ENCODE results near the gene JAG1. TPM values are rescaled to one million over a fixed set of nuclear protein-coding genes. Genes with fewer than 3 reads are reported as not detected.
"Not testable (repeated sequence)": the region's sequence is repeated elsewhere in the genome, so short reads cannot be mapped to it uniquely, and the experiment has no call there.

Gene JAG1
- polyA plus RNA-seq, 1 donor (not counting 4 experiments of a cell fraction or from before 2014, with no cell fraction given): 84.2 TPM

GRCh38 chr20:10616212-10616611 lies 57.6 kb downstream of the JAG1 start:
- H3K9me3 ChIP-seq (ENCODE audit: control insufficient read depth, low read depth, low read length): no peaks in the 10 kb centered on the region
- H3K4me1 ChIP-seq (ENCODE audit: control insufficient read depth, extremely low read depth, insufficient read depth, low read length): peaks cover 21% of the 10 kb centered on the region
- H3K4me2 ChIP-seq (ENCODE audit: control insufficient read depth, extremely low read depth, insufficient read depth, low read depth, low read length): no peak overlapping the region
- dilution Hi-C loops (cut with MboI; ENCODE audit: extremely low pct_ligation_motif_present, low sequenced_read_pairs): no loop called here
- H3K27me3 ChIP-seq (ENCODE audit: control insufficient read depth, extremely low read depth, insufficient read depth, low read length): no peaks in the 10 kb centered on the region
- DNase-seq (ENCODE audit: low read depth, low spot score): no peak
- FAIRE-seq: no peak
- no peaks in the 10 kb centered on the region for H3K36me3 ChIP-seq (ENCODE audit: control insufficient read depth in 2 of 2, extremely low read depth in 1 of 2, insufficient read depth in 2 of 2, low read length in 2 of 2)
- no peaks in the 10 kb centered on the region for H4K20me1 ChIP-seq (ENCODE audit: control insufficient read depth, extremely low read depth, insufficient read depth, low read length)
- no peaks in the 10 kb centered on the region for H3K9me1 ChIP-seq (ENCODE audit: control insufficient read depth, extremely low read depth, insufficient read depth, low read length)
- H3K4me3 ChIP-seq (ENCODE audit: control insufficient read depth in 2 of 3, extremely low read depth in 1 of 3, insufficient read depth in 2 of 3, low read depth in 1 of 3, low read length in 3 of 3): no peak overlapping the region
- H3K27ac ChIP-seq (ENCODE audit: control insufficient read depth, insufficient read depth, low read length): no peak overlapping the region
- no peak overlapping the region for H2AFZ ChIP-seq (ENCODE audit: control insufficient read depth, low read length)
- no peaks in the 10 kb centered on the region for H3K79me2 ChIP-seq (ENCODE audit: control insufficient read depth, insufficient read depth, low read length)
- TF ChIP-seq CTCF (optimal IDR thresholded peaks at IDR 0.05 in 1 of 3, IDR thresholded peaks at IDR 0.05 in 1 of 3, conservative IDR thresholded peaks at IDR 0.05 in 1 of 3; ENCODE audit: extremely low read depth in 1 of 3, insufficient read depth in 2 of 3, low read length in 3 of 3) (no peak), EZH2 (IDR thresholded peaks at IDR 0.05; ENCODE audit: low read length) (no peak)
- no peak overlapping the region for H3K9ac ChIP-seq (ENCODE audit: control insufficient read depth, extremely low read depth, insufficient read depth, low read length)

GRCh38 chr20:10613911-10614310 lies 59.9 kb downstream of the JAG1 start:
- DNase-seq (ENCODE audit: low read depth, low spot score) (no peak), FAIRE-seq (no peak)
- Histone ChIP-seq H3K79me2 (ENCODE audit: control insufficient read depth, insufficient read depth, low read length) (no peaks in the 10 kb centered on the region), H3K4me1 (ENCODE audit: control insufficient read depth, extremely low read depth, insufficient read depth, low read length) (peaks cover 8% of the 10 kb centered on the region), H3K4me3 (ENCODE audit: control insufficient read depth in 2 of 3, extremely low read depth in 1 of 3, insufficient read depth in 2 of 3, low read depth in 1 of 3, low read length in 3 of 3) (no peak overlapping the region), H3K9ac (ENCODE audit: control insufficient read depth, extremely low read depth, insufficient read depth, low read length) (no peak overlapping the region), H4K20me1 (ENCODE audit: control insufficient read depth, extremely low read depth, insufficient read depth, low read length) (no peaks in the 10 kb centered on the region), H3K36me3 (ENCODE audit: control insufficient read depth in 2 of 2, extremely low read depth in 1 of 2, insufficient read depth in 2 of 2, low read length in 2 of 2) (no peaks in the 10 kb centered on the region), H3K27me3 (ENCODE audit: control insufficient read depth, extremely low read depth, insufficient read depth, low read length) (no peaks in the 10 kb centered on the region), H2AFZ (ENCODE audit: control insufficient read depth, low read length) (no peak overlapping the region), H3K9me1 (ENCODE audit: control insufficient read depth, extremely low read depth, insufficient read depth, low read length) (no peaks in the 10 kb centered on the region), H3K9me3 (ENCODE audit: control insufficient read depth, low read depth, low read length) (no peaks in the 10 kb centered on the region), H3K27ac (ENCODE audit: control insufficient read depth, insufficient read depth, low read length) (no peak overlapping the region), H3K4me2 (ENCODE audit: control insufficient read depth, extremely low read depth, insufficient read depth, low read depth, low read length) (no peak overlapping the region)
- dilution Hi-C loops (cut with MboI; ENCODE audit: extremely low pct_ligation_motif_present, low sequenced_read_pairs): no loop called here
- no peak for TF ChIP-seq EZH2 (IDR thresholded peaks at IDR 0.05; ENCODE audit: low read length)
- TF ChIP-seq CTCF (optimal IDR thresholded peaks at IDR 0.05 in 1 of 3, IDR thresholded peaks at IDR 0.05 in 1 of 3, conservative IDR thresholded peaks at IDR 0.05 in 1 of 3; ENCODE audit: extremely low read depth in 1 of 3, insufficient read depth in 2 of 3, low read length in 3 of 3): no peak

- H3K79me2 ChIP-seq (ENCODE audit: control insufficient read depth, insufficient read depth, low read length): not testable (repeated sequence)
These were observed 60.4 kb downstream of the JAG1 start for GRCh38 chr20:10613426-10613825.

More at GRCh38 chr20:10613426-10613825, 60.4 kb downstream of the JAG1 start:
- H4K20me1 ChIP-seq (ENCODE audit: control insufficient read depth, extremely low read depth, insufficient read depth, low read length); H3K9ac ChIP-seq (ENCODE audit: control insufficient read depth, extremely low read depth, insufficient read depth, low read length); DNase-seq (ENCODE audit: low read depth, low spot score); dilution Hi-C loops (cut with MboI; ENCODE audit: extremely low pct_ligation_motif_present, low sequenced_read_pairs); H3K4me3 ChIP-seq (ENCODE audit: control insufficient read depth in 2 of 3, extremely low read depth in 1 of 3, insufficient read depth in 2 of 3, low read depth in 1 of 3, low read length in 3 of 3); FAIRE-seq; H3K36me3 ChIP-seq (ENCODE audit: control insufficient read depth in 2 of 2, extremely low read depth in 1 of 2, insufficient read depth in 2 of 2, low read length in 2 of 2); H3K4me2 ChIP-seq (ENCODE audit: control insufficient read depth, extremely low read depth, insufficient read depth, low read depth, low read length); H3K9me3 ChIP-seq (ENCODE audit: control insufficient read depth, low read depth, low read length); H3K27me3 ChIP-seq (ENCODE audit: control insufficient read depth, extremely low read depth, insufficient read depth, low read length); H3K27ac ChIP-seq (ENCODE audit: control insufficient read depth, insufficient read depth, low read length); H2AFZ ChIP-seq (ENCODE audit: control insufficient read depth, low read length); H3K9me1 ChIP-seq (ENCODE audit: control insufficient read depth, extremely low read depth, insufficient read depth, low read length); H3K4me1 ChIP-seq (ENCODE audit: control insufficient read depth, extremely low read depth, insufficient read depth, low read length): not testable (repeated sequence)
